Karpas-422 (cell line): ENCODE measurements around the gene GJB5. TPM values are rescaled to one million over a fixed set of nuclear protein-coding genes. Genes with fewer than 3 reads are reported as not detected.
"Not testable (repeated sequence)": the region's sequence is repeated elsewhere in the genome, so short reads cannot be mapped to it uniquely, and the experiment has no call there.

Source experiments
- DNase-seq: peaks from one replicate; pipeline ENCODE4 v3.0.0-alpha.2; 2015
- H2AFZ ChIP-seq: fragments of 200-600 bp; sonication (generic); 2 replicates; pipeline ENCODE4 v1.6.1; 2014; ENCODE audit warnings: antibody characterized with exemption, low read length, mixed read lengths
- H3K27ac ChIP-seq: fragments of 200-600 bp; sonication (generic); 2 replicates; pipeline ENCODE4 v1.5.1; 2014; ENCODE audit warnings: mild to moderate bottlenecking, low read length, moderate library complexity
- H3K27me3 ChIP-seq: fragments of 200-600 bp; sonication (generic); 2 replicates; pipeline ENCODE4 v1.6.1; 2014; ENCODE audit warnings: low read length, mixed read lengths
- H3K36me3 ChIP-seq: fragments of 200-600 bp; sonication (generic); 2 replicates; pipeline ENCODE4 v1.6.1; 2014; ENCODE audit warnings: low read length, mixed read lengths; ENCODE audit not compliant: insufficient read depth
- H3K4me1 ChIP-seq: fragments of 200-600 bp; sonication (generic); 2 replicates; pipeline ENCODE4 v1.6.1; 2014; ENCODE audit warnings: mild to moderate bottlenecking, low read length, mixed read lengths
- H3K4me2 ChIP-seq: fragments of 200-600 bp; sonication (generic); 2 replicates; pipeline ENCODE4 v1.6.1; 2014; ENCODE audit warnings: low read length, low read depth, mild to moderate bottlenecking; ENCODE audit not compliant: poor library complexity, severe bottlenecking
- H3K4me3 ChIP-seq: fragments of 200-600 bp; sonication (generic); 2 replicates; pipeline ENCODE4 v1.5.1; 2014; ENCODE audit warnings: mild to moderate bottlenecking, antibody characterized with exemption, low read length, mixed read lengths
- H3K79me2 ChIP-seq: fragments of 200-600 bp; sonication (generic); 2 replicates; pipeline ENCODE4 v1.6.1; 2014; ENCODE audit warnings: mild to moderate bottlenecking, low read length, mixed read lengths
- H3K9ac ChIP-seq: fragments of 200-600 bp; sonication (generic); 2 replicates; pipeline ENCODE4 v1.6.0; 2014; ENCODE audit warnings: low read length
- H3K9me2 ChIP-seq: fragments of 200-600 bp; sonication (generic), shearing (Covaris generic); replicated peaks from 2 replicates; pipeline ENCODE4 v1.6.0; 2014; ENCODE audit warnings: mild to moderate bottlenecking, low read length, moderate library complexity; ENCODE audit not compliant: insufficient read depth
- H3K9me3 ChIP-seq: fragments of 300-700, 200-600 bp; sonication (generic); 2 replicates; pipeline ENCODE4 v1.6.1; 2014; ENCODE audit warnings: low read length, mixed read lengths
- H4K20me1 ChIP-seq: fragments of 200-600 bp; sonication (generic); 2 replicates; pipeline ENCODE4 v1.6.1; 2014; ENCODE audit warnings: mild to moderate bottlenecking, antibody characterized with exemption, low read length, low read depth; ENCODE audit not compliant: insufficient read depth
- total RNA-seq: library from RNA; depleted of rRNA; stranded (reverse); fragments of >200 nt; shearing (Covaris generic); gene quantifications from 2 replicates; pipeline ENCODE4 v1.2.3, GENCODE V29; 2014; ENCODE audit warnings: low replicate concordance

The GJB5 gene
- total RNA-seq, 1 experiment from 2014 or later = not detected

- no peaks in the 10 kb centered on the region for H3K36me3 ChIP-seq
- H3K4me3 ChIP-seq = no peak overlapping the region
- H3K4me2 ChIP-seq = no peak overlapping the region
- no peak for DNase-seq
- H3K27ac ChIP-seq = no peak overlapping the region
- no peak overlapping the region for H3K9ac ChIP-seq
- no peaks in the 10 kb centered on the region for H4K20me1 ChIP-seq
- H2AFZ ChIP-seq = no peak overlapping the region
- H3K9me2 ChIP-seq = no peaks in the 10 kb centered on the region
- H3K4me1 ChIP-seq = no peaks in the 10 kb centered on the region
- H3K27me3 ChIP-seq = no peaks in the 10 kb centered on the region
- no peaks in the 10 kb centered on the region for H3K79me2 ChIP-seq
- H3K9me3 ChIP-seq = no peaks in the 10 kb centered on the region
These were observed 40.5 kb upstream of the GJB5 start for GRCh38 chr1:34714386-34714785.

DNA sequence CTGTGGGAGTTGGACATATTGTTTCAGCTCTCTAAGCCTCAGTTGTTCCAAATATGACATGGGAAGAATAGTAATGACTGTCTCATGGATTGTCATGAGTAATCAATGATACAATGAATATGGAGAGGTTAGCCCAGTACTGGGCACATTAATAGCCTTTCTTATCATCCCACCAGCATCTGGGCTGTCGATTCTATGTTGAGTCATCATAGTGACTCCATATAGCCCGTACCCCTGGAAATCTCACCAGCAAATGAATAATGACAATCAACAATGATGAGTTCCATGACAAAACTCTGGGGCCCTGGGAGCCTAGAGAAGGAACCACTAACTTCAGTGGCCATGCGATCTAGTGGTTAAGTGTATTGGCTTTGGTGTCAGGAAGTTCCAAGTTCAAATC, 39.7 kb upstream of the GJB5 start:
- H3K79me2 ChIP-seq = no peaks in the 10 kb centered on the region
- no peak overlapping the region for H3K4me2 ChIP-seq
- no peaks in the 10 kb centered on the region for H3K36me3 ChIP-seq
- H3K4me3 ChIP-seq = no peak overlapping the region
- no peaks in the 10 kb centered on the region for H3K9me3 ChIP-seq
- no peaks in the 10 kb centered on the region for H3K4me1 ChIP-seq
- no peak overlapping the region for H3K9ac ChIP-seq
- DNase-seq = no peak
- no peak overlapping the region for H3K27ac ChIP-seq
- no peaks in the 10 kb centered on the region for H3K27me3 ChIP-seq
- H3K9me2 ChIP-seq = no peaks in the 10 kb centered on the region
- no peaks in the 10 kb centered on the region for H4K20me1 ChIP-seq
- no peak overlapping the region for H2AFZ ChIP-seq

- H3K27me3 ChIP-seq = no peaks in the 10 kb centered on the region
These were observed 33.6 kb upstream of the GJB5 start for GRCh38 chr1:34721241-34721640.

GRCh38 chr1:34721646-34722355, 33.0 kb upstream of the GJB5 start:
- no peak overlapping the region for H3K4me2 ChIP-seq
- H3K9me3 ChIP-seq = no peaks in the 10 kb centered on the region
- H3K4me3 ChIP-seq = no peak overlapping the region
- H3K36me3 ChIP-seq = no peaks in the 10 kb centered on the region
- H3K9ac ChIP-seq = no peak overlapping the region
- no peaks in the 10 kb centered on the region for H4K20me1 ChIP-seq
- no peak overlapping the region for H2AFZ ChIP-seq
- no peak for DNase-seq
- no peaks in the 10 kb centered on the region for H3K79me2 ChIP-seq
- no peaks in the 10 kb centered on the region for H3K9me2 ChIP-seq
- no peak overlapping the region for H3K27ac ChIP-seq
- no peaks in the 10 kb centered on the region for H3K4me1 ChIP-seq
- H3K27me3 ChIP-seq = no peaks in the 10 kb centered on the region

More at GRCh38 chr1:34721241-34721640, 33.6 kb upstream of the GJB5 start:
- H3K27ac ChIP-seq = no peak overlapping the region
- no peak overlapping the region for H2AFZ ChIP-seq
- no peaks in the 10 kb centered on the region for H3K79me2 ChIP-seq
- H3K4me1 ChIP-seq = no peaks in the 10 kb centered on the region
- no peak for DNase-seq
- H3K9me3 ChIP-seq = no peaks in the 10 kb centered on the region
- H3K4me3 ChIP-seq = no peak overlapping the region
- no peak overlapping the region for H3K4me2 ChIP-seq
- H3K9me2 ChIP-seq = no peaks in the 10 kb centered on the region
- H3K36me3 ChIP-seq = no peaks in the 10 kb centered on the region
- no peak overlapping the region for H3K9ac ChIP-seq
- H4K20me1 ChIP-seq = no peaks in the 10 kb centered on the region

DNA sequence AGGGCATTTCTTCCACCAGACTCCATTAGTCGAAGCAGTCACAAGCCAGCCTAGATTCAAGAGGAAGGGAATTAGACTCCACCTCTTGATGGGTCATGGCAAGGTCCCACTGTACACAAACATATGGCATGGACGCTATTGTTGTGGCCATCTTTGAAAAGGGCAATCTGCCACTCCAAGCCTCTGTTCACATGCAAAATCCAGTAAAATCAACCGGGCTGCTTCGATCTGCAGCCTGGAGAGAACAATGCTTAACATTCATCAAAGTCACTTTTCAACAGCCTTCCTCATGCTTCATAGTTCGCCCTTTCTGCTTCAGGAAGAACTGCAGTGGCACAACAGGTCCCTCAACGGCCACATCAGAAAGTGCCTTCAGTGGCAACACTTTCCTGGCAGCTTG, 28.0 kb upstream of the GJB5 start:
- Histone ChIP-seq H3K9ac (no peak overlapping the region), H4K20me1 (no peaks in the 10 kb centered on the region), H3K27ac (no peak overlapping the region), H3K4me2 (no peak overlapping the region), H2AFZ (no peak overlapping the region), H3K79me2 (no peaks in the 10 kb centered on the region), H3K36me3 (no peaks in the 10 kb centered on the region), H3K27me3 (no peaks in the 10 kb centered on the region), H3K9me3 (no peaks in the 10 kb centered on the region), H3K4me1 (no peaks in the 10 kb centered on the region), H3K9me2 (no peaks in the 10 kb centered on the region), H3K4me3 (no peak overlapping the region)
- no peak for DNase-seq

- Histone ChIP-seq H4K20me1 (no peaks in the 10 kb centered on the region), H3K4me1 (no peaks in the 10 kb centered on the region), H3K36me3 (no peaks in the 10 kb centered on the region), H3K27ac (no peak overlapping the region), H3K27me3 (no peaks in the 10 kb centered on the region), H3K9ac (no peak overlapping the region), H3K9me3 (no peaks in the 10 kb centered on the region), H2AFZ (no peak overlapping the region), H3K4me2 (no peak overlapping the region), H3K79me2 (no peaks in the 10 kb centered on the region), H3K9me2 (no peaks in the 10 kb centered on the region), H3K4me3 (no peak overlapping the region)
- no peak for DNase-seq
These were observed 24.4 kb upstream of the GJB5 start for GRCh38 chr1:34730485-34730884.

- not testable (repeated sequence) for H3K4me3 ChIP-seq, H3K4me1 ChIP-seq, H3K9me2 ChIP-seq, H3K4me2 ChIP-seq, H3K79me2 ChIP-seq, H2AFZ ChIP-seq, H3K27ac ChIP-seq, H3K9ac ChIP-seq, H3K27me3 ChIP-seq, H4K20me1 ChIP-seq, H3K9me3 ChIP-seq, DNase-seq, H3K36me3 ChIP-seq
These were observed 22.0 kb upstream of the GJB5 start for GRCh38 chr1:34732831-34733230.

DNA sequence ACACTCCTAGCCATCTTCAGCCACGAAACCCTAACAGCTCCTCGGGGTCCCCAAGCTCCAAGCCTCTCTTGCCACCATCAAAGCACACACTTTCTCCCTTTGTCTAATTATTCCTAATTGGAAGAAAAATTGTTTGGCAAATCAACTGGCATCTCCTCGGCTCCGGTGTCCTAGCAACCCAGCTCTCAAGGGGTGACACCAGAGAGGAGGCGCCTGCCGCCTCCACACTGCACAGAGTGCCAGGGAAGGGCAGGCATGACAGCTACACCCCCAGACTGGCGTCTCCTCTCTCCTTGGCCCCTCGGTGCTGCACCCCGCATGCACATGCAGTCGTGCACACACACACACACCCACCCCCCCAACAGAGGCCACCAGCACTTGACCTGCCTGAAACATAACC, 18.2 kb upstream of the GJB5 start:
- DNase-seq = no peak
- Histone ChIP-seq H3K9me3 (no peaks in the 10 kb centered on the region), H3K4me2 (no peak overlapping the region), H3K9me2 (no peaks in the 10 kb centered on the region), H3K27ac (no peak overlapping the region), H3K9ac (no peak overlapping the region), H3K79me2 (no peaks in the 10 kb centered on the region), H3K27me3 (no peaks in the 10 kb centered on the region), H2AFZ (no peak overlapping the region), H3K4me1 (no peaks in the 10 kb centered on the region), H4K20me1 (no peaks in the 10 kb centered on the region; the same call in 1 of the 2 replicates), H3K4me3 (no peak overlapping the region), H3K36me3 (no peaks in the 10 kb centered on the region)
